Hematopoietic multipotent progenitor cell treated with erythropoietin and hydrocortisone succinate and interleukin-3 and kit ligand, for 6 days (in vitro differentiated cells): ENCODE measurements around the gene CASP8.
A peak's percentile ranks its signal among the peaks of the same experiment; 100 is the strongest.

Experiments used
- DNase-seq: peaks from one replicate; pipeline ENCODE4 v3.0.0-alpha.2; 2015

The CASP8 gene

DNA sequence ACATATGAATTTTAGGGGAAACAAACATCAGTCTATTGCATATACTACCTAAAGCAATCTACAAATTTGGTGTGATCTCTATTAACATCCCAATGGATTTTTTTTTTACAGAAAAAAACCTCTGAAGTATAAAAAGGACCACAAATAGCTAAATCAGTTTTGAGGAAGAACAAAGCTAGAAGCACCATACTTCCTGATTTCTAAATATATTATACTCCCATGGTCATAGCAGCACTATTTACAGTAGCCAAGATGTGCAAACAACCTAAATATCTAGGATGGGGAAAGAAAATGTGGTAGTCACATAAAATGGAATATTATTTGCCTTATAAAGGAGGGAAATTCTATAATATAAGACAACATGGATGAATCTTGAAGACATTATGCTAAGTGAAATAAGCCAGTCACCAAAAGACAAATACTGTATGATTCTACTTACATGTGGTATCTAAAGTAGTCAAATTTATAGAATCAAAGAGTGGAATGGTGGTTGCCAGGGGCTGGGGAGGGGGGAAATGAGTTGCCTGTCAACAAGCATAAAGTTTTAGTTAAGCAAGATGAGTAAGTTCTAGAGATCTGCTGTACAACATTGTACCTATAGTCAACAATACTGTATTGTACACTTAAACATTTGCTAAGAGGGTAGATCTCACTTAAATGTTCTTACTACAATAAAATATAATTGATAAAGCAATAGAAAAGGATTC, 17.6 kb upstream of the CASP8 start:
- no peak for DNase-seq

DNA sequence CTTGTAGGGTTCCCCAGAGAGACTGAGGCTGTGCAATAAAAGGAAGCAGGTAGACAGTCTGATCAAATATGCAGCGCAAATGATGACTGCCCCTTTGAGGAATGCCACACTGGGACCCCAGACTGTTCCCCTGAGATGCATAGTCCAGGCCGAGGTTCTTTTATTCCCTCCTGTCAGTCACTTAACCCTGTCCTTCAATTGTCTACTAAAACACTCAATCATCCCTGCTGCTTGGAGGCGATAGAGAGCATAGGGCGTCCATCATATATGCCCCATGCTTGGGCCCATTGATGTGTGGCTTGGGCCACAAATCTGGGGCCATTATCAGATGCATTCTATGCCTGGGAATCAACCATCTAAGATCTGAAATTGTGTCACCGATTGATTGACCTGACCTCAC, 15.5 kb upstream of the CASP8 start:
- no peak for DNase-seq

DNA sequence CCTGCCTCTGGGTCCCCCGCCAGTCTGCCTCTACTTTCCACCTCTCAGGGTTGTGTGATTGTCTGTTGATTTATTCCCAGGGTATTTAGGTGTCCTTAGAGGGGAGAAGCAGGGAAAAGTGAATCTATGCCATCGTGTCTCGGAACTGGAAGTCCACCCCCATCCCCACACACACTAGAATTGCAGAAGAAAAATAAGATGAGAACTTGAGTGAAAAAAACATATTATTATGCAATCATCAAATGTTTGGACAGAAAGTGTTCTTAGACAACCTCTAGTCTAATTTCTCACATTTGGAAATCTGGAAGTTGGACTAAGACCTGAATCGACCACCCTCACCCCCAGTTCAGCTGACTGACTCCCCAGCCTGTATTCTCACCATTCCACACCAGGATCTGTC, 14.1 kb upstream of the CASP8 start:
- DNase-seq = no peak

DNA sequence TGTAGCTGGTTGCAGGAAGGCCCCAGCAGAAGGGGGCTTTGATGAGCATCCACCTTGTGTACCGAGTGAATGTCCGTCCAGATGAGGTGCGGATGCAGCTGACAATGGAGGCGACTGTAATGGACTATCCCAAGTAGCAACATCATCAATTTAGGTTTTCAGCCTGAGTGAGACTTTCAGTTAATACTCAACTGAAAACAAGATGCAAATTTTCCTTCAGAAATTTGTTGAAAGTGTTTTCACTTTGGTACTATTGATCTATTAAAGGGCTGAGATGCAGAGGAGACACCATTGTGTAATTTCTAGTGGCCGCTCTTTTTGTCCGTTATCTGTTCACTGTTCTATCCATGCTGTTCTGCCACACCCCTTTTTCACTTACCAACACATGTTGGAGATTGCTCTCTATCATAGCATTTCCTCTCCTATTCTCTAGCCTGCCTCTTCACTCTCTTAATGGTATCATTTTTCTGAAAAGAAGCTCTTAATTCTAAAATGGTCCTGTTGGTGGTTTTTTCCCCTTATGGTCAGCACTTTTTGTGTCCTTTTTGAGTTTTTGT, 12.0 kb upstream of the CASP8 start:
- DNase-seq = peak; percentile 89

DNA sequence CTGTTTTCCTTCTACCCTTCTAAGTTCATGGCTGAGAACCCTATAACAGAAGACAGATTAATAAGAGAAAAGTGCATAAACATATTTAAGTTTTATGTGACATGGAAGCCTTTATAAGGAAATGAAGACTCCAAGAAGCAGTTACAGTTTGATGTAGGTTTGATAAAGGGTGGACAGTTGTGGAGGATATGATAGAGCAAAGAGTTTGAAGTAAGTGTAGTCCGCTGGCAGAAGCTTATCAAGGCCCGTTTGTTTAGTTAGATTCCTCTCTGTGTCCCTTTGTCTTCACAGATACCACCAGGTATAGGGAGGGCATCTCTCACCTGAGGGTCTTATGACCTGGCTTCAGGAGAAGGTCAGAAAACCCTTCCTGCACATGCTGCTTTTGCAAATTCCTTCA, 10.4 kb upstream of the CASP8 start:
- DNase-seq = peak; percentile 57

DNA sequence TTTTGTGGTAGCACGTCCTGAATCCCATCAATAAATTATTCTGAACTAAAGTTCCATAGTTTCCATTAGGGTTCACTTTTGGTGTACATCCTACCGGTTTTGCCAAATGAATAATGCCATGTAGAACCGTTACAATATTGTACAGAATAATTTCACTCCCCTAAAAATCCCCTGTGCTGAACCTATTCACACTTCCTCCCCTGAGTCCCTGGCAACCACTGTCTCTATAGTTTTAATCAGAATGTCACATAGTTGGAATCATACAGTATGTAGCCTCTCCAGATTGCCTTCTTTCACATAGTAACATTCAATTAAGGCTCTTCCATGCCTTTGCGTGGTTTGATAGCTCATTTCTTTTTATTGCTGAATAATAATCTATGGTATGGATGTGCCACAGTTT, 9.6 kb upstream of the CASP8 start:
- DNase-seq = no peak

DNA sequence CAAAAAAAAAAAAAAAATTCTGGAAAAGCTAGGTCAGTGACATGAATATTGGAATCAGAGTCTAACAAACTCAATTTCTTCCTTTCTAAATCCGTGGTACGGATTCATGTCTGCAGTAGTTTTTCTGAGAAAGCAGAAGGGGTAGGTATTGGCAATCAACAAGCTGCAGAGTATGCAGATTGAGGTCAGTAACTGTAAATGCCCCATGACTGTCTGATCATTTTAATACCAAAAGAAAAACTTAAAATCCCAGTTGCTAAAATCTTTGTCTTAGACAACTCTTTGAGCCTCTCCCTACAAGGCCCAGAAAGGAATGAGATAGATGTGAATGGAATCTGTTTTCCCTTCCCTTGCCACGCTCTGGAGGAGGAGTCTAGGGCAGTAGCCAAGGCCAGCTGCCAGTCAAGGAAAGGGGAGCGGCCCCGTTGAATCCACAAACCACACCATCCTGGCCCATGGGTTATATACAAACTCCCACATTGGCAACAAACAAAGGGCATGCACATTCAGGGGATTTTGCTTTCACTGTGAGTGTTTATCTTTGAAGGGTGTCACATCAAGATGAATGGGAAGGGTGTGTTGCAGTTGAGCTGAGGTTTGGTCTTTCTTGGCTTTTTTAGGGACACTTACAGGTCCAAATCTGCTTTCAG, 6.1 kb upstream of the CASP8 start:
- DNase-seq = peak; percentile 72

DNA sequence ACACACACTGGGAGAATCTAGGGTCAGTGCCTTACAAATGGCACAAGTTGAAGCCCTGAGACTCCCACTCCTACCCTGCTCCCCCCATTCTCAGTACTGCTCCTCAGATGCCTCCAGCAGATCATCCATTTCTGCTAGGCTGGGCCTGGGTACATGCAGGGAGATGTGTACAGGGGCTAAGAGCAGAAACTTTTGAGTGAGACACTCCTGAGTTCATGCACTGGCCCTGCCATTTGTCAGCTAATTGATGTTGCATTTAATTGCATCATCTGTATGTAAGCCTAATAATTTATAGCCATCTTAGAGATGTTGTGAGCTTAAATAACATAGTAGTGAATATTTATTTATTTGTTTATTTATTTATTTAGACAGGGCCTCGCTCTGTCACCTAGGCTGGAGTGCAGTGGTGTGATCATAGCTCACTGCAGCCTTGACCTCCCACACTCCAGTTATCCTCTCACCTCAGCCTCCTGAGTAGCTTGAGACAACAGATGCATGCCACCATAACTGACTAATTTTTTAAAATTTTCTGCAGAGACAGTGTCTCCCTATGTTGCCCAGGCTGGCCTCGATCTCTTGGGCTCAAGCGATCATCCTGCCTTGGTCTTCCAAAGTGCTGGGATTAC, 4.8 kb upstream of the CASP8 start:
- DNase-seq = no peak

DNA sequence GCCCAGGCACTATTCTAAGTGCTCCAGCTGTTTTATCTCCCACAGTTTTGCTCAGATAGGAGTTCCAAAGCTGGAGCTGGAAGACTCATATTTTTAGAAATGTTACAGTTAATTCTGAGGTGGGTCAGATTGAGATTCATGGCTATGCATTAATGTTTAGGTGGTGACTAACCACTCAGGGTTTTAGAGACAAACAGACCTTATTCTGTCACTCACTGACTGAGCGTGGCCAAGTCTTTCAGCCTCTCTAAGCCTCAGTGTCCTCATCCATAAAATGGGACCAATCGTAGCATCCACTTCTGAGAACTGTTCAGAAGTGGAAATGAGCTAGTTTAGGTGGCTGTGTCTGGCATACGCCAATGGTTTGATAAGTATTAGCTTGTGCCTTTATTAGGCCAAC, 4.3 kb upstream of the CASP8 start:
- DNase-seq = no peak

DNA sequence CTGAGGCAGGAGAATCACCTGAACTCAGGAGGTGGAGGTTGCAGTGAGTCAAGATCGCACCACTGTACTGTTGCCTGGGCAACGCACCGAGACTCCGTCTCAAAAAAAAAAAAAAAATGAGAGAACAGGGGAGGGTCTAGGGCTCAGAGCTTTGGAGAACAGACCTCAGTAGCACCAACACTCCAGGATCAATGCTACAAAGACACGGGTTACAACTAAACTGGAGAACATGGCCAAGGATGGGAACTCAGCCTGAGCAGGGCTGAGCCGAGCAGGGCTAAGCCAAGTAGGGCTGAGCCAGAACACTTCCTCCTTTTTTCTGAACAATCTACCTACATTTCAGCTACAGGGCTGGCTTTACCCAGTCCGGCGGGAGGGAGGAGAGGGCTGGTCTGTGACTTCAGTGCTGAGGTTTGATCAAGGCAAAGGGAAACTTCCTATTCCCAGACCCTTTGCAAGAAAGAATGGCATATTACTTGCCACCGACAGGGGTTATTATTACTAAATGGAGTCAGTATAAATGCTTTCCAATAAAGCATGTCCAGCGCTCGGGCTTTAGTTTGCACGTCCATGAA, 2.9 kb upstream of the CASP8 start:
- peak; percentile 77 for DNase-seq

DNA sequence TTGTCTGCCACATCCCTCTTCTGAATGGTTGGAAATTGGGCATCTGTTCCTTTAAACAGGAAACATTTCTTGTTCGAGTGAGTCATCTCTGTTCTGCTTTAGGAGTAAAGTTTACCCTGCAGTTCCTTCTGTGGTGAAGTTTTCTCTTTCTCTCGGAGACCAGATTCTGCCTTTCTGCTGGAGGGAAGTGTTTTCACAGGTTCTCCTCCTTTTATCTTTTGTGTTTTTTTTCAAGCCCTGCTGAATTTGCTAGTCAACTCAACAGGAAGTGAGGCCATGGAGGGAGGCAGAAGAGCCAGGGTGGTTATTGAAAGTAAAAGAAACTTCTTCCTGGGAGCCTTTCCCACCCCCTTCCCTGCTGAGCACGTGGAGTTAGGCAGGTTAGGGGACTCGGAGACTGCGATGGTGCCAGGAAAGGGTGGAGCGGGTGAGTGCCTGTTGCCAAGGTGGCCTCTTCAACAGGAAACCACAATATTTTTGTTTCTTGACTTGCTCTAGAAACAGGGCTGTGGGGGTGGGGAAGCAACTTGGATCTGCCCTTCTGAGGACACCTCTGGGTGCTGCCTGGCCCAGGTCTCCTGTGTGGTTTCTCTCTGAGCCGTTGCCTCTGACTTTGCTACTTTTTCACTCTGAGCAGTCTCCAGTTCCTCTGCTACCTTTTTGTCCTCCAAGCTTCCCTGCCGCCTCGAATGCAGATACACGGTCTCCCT, 2.2 kb upstream of the CASP8 start:
- DNase-seq = peak; percentile 95

DNA sequence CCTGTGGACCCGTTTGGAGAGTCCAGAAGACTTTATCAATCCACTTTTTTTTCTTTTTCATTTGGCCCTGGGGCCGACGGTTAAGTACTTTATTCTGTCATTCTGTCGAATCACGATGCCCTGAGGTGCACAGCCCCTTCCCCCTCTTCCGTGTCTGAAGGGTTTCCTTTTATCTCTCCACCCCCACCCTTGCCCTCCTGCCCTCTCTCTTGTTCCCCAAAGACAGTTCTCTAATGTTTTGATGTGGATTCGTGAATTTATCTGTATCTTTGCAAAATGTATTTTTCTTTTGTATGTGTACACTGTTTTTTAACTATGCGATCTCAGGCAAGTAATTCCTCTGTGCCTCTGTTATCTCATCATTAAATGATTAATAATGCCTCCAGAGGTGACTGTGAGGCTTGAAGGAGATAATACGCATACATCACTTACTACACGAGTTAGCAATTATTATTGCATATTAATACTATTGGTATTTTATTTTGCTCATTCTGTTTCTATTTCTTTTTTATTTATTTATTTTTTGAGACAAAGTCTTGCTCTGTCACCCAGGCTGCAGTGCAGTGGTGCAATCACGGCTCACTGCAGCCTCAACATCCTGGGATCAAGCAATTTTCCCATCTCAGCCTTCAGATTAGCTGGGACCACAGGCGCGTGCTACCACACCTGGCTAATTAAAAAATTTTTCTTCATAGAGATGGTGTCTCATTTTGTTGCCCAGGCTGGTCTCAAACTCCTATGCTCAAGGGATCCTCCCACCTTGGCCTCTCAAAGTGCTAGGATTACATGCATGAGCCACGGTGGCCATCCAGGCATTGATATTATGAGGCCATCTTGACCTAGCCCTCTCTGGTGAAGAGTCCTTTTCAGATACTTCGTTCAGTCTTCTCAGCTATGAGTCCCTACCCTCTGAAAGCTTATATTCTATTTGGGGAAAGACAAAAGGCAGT, 1.4 kb upstream of the CASP8 start:
- peak; percentile 84 for DNase-seq

DNA sequence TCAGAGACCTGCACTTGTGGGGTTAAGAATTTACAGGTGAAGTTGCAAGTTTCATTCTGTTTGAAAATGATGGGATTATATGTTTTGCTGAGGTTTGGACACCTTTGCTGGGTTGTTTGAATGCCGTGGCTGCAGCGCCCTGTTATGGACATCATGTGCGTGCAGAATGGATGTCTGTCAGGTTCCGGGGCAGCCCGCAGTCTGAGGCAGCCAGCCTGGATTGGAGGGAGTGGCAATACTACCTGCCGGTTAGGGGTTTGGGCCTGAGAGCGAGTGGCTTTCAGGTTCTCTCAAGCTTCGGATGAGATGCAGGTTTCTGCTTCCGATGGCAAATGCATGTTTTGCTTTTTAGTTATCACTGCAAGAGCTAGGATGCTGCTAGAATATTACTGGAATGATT, 1.1 kb downstream of the CASP8 start:
- peak; percentile 40 for DNase-seq

DNA sequence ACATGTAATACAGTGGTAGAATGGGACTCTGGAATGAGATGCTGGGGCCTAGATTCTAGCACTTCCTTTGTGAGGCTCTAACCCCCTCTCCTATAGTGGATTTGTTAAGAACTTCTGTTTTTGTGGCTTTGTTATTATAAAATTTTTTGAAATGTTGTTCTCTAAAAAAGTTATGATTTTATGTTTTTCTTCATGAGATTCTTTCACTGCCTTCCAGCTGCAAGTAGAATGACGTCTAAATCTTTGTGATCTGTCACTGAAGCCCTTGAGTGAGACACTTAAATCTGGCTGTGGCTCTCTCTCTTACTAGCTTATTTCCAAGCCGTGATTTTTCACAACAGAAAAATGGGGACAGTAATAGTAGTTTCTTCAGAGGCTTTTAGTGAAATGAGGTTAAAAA, 1.6 kb downstream of the CASP8 start:
- no peak for DNase-seq

DNA sequence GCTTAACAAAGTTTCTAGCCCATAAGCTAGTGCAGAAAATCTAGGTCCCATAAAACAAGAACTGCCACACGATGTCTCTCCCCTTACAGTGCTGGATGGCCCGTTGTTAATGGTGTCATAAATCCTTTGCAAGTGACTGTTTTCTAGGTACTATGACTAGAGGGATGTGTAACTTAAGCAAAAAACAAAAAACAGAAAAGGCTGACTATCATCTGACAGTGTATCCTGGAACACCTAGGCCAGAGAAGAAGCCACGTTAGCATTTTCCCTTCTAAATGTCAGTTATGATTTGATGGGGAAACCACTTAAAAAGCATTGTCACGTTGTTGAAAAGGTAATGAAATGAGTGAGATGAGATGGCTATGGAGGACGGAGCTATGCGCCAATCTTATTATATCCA, 2.4 kb downstream of the CASP8 start:
- peak; percentile 40 for DNase-seq

DNA sequence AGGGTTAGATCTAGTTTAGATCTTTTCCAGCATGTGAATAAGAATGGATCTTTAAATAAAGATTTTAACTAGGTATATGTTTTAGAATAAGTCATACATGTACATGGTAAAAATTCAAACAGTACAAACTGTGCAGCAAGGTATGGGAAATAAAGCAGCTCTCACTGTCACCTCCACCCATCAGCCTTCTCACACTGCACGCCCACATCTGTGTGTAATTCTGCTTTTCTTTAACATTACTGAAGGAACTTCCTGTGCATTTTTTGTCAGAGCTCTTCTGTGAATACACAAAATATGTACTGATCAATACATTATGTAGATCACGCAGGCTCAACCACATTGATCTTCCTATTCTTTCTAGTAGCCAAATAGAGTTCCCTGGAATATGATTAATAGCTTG, 3.4 kb downstream of the CASP8 start:
- DNase-seq = peak; percentile 47

DNA sequence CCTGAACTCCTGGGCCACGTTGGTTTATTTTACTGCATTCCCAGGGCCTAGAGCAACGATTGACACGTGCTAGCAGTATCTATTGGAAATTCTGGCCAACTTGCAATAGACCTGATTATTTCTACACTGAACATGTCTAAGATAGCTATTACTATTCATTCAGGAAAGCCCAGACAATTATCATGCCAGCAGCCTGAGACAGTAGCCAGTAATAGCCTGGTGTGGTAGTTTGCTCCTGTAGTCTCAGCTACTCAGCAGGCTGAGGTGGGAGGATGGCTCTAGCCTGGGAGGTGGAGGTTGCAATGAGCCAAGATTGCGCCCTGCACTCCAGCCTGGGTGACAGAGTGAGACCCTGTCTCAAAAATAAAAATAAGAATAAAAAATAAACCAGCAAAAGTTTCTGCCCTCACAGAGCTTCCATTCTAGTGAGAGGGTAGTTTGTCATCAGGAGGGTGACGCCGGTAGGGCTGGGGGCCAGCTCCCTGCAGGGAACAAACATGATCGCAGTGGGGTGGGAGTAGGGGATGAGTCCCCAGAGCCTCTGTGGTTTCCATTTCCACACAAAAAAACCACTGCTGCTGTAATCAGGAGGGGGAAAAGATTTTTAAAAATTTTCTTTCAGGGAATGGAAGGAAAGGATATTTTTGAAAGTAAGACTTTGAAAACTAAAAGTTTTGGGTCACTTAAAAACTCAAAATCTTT, 4.3 kb downstream of the CASP8 start:
- no peak for DNase-seq

DNA sequence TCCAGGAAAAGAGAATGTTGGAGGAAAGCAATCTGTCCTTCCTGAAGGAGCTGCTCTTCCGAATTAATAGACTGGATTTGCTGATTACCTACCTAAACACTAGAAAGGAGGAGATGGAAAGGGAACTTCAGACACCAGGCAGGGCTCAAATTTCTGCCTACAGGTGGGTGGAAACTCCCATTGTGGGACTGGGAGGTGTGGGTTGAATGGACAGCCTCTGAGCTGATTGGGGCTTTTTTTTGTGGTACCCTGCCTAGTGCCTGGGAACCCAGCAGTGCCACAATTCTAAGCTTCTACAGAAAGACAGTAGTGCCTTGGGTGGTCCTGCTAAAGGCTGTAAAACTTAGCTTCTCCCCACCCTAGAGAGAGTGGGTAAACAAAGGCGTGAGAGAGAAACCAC, 6.3 kb downstream of the CASP8 start:
- DNase-seq = no peak

DNA sequence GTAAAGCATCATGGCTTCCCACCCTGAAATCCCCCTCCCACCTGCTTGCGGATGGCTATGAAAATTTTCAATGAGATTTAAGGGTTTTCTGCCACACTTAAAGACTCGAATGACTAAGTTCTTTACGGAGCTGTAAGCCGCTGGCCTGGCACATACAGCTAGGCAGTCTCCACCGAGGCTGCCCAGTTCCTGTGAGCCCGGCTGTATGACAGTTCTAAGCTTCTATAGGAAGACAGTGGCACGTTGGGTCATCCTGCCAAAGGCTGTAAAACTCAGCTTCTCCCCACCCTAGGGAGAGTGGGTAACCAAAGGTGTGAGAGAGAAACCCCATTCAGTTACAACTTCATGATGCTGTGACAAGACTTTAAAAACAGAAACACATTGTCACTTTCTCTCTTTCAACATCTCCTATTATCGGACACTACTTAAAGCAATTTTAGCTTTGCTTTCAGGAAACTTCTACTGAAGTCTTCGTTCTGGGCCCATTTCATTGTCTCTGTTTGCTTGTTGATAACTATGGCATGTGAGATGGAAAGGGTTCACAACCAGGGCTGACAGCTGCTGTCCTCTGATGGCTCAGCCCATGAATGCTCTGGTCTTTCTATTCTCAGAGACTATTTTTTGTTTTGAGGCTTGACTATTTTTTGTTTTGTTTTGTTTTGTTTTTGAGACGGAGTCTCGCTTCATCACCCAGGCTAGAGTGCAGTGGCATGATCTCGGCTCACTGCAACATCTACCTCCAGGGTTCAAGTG, 7.1 kb downstream of the CASP8 start:
- DNase-seq = no peak

DNA sequence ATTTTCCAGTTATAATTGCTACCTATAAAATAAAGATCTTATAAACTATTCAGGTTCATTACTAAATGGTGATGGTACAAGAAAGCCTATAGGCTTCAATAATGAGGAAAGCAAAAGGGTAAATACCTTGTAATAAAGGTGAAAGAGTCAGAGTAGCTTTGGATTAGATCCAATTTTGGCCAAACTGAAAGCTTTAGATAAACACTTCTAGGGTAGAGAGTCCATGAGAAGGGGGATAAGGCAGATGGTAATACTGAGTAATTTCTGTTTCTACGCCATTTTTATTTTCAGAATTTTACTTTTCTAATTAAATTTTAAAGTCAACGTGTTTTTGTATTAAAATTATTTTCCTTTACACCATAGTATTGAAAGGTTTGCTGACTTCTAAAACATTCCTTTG, 9.4 kb downstream of the CASP8 start:
- peak; percentile 70 for DNase-seq
